CD4-positive, alpha-beta memory T cell (primary cell): ENCODE measurements around the gene IER3. TPM values are rescaled to one million over a fixed set of nuclear protein-coding genes. Genes with fewer than 3 reads are reported as not detected.

Experiments used
- CTCF ChIA-PET: fragments of 350-600 bp; sonication (Branson Sonifier 250); formaldehyde crosslinking; loops from one replicate; lab custom pipeline; 2021; ENCODE audit warnings: inconsistent platforms; ENCODE audit not compliant: partially characterized antibody; lab: Charles Lee
- POLR2A ChIA-PET: fragments of 350-600 bp; sonication (Branson Sonifier 250); formaldehyde crosslinking; loops from one replicate; lab custom pipeline; 2021; ENCODE audit not compliant: partially characterized antibody; lab: Charles Lee
- DNase-seq, 5 donors: peaks; one replicate each; pipeline versions ENCODE4 v3.0.0 to v3.0.0-alpha.2; 2020 to 2022; ENCODE audit warnings: mixed read lengths in 1 of 5
- H3K27ac ChIP-seq: one replicate; pipeline ENCODE4 v1.7.0; 2013; ENCODE audit warnings: low read depth, low read length
- H3K27me3 ChIP-seq: 2 replicates; pipeline ENCODE4 v1.7.0; 2013; ENCODE audit warnings: mild to moderate bottlenecking, low read length, moderate library complexity; ENCODE audit not compliant: insufficient read depth
- H3K36me3 ChIP-seq: 2 replicates; pipeline ENCODE4 v1.7.0; 2013; ENCODE audit warnings: mild to moderate bottlenecking, low read length, moderate library complexity; ENCODE audit not compliant: insufficient read depth
- H3K4me1 ChIP-seq: 2 replicates; pipeline ENCODE4 v1.7.0; 2013; ENCODE audit warnings: mild to moderate bottlenecking, low read length, moderate library complexity; ENCODE audit not compliant: insufficient read depth
- H3K4me3 ChIP-seq, 2 donors: one replicate each; pipeline ENCODE4 v1.7.0; 2013; ENCODE audit warnings: low read length in 2 of 2, mild to moderate bottlenecking in 1 of 2
- H3K9me3 ChIP-seq, 2 donors: one replicate each; pipeline ENCODE4 v1.7.0; 2013; ENCODE audit warnings: low read length in 2 of 2, control low read depth in 1 of 2; ENCODE audit not compliant: control insufficient read depth in 1 of 2
- H3K27ac Mint-ChIP-seq, 7 donors: one replicate each; pipeline ENCODE4 v1.8.0; 2020 to 2021; ENCODE audit warnings: mixed read lengths in 7 of 7, mild to moderate bottlenecking in 6 of 7, inconsistent platforms in 3 of 7, moderate library complexity in 3 of 7
- H3K27me3 Mint-ChIP-seq, 2 donors: one replicate each; pipeline ENCODE4 v1.8.0; 2020 to 2021; ENCODE audit warnings: mixed read lengths in 2 of 2
- H3K36me3 Mint-ChIP-seq, 2 donors: one replicate each; pipeline ENCODE4 v1.8.0; 2020 to 2021; ENCODE audit warnings: mixed read lengths in 2 of 2, inconsistent platforms in 1 of 2, mild to moderate bottlenecking in 1 of 2
- H3K4me1 Mint-ChIP-seq, 4 donors: one replicate each; pipeline ENCODE4 v1.8.0; 2020 to 2021; ENCODE audit warnings: mixed read lengths in 4 of 4, mild to moderate bottlenecking in 1 of 4
- H3K4me3 Mint-ChIP-seq, 8 donors: one replicate each; pipeline ENCODE4 v1.8.0; 2020 to 2021; ENCODE audit warnings: mixed read lengths in 8 of 8, mild to moderate bottlenecking in 7 of 8, moderate library complexity in 6 of 8, inconsistent platforms in 3 of 8
- H3K9me3 Mint-ChIP-seq, 8 donors: one replicate each; pipeline ENCODE4 v1.8.0; 2020 to 2021; ENCODE audit warnings: mixed read lengths in 8 of 8, mild to moderate bottlenecking in 5 of 8, inconsistent platforms in 3 of 8, moderate library complexity in 1 of 8
- intact Hi-C: fragments of 100-400 bp; cut with micrococcal nuclease; formaldehyde crosslinking; loops from one replicate; pipeline ENCODE4 v1.15.1; 2023
- polyA plus RNA-seq, 2 donors: library from polyadenylated mRNA; unstranded; fragments of 300-500 nt; fragmentation: Illumina TruSeq; gene quantifications; one replicate each; pipeline ENCODE4 v1.2.3, GENCODE V29; 2021
- total RNA-seq, 2 experiments: library from RNA; stranded (reverse); gene quantifications; one replicate each; pipeline ENCODE4 v1.2.3, GENCODE V29; 2021

IER3 gene, protein sequence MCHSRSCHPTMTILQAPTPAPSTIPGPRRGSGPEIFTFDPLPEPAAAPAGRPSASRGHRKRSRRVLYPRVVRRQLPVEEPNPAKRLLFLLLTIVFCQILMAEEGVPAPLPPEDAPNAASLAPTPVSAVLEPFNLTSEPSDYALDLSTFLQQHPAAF
- 10 to 100 TPM; 11.3 to 11.4 TPM for total RNA-seq
- under 1 TPM; 0.77 to 0.83 TPM for polyA plus RNA-seq

GRCh38 chr6:30744054-30744805 is at the start of gene IER3:
Gene IER3 (minus strand): TSS chr6:30744547. CDS start chr6:30744518, 29 bp downstream.
- Histone ChIP-seq H3K4me1 (peaks cover 37% of the 10 kb centered on the region), H3K4me3 (peak within 1 kb of the TSS; percentile 50 to 64), H3K27me3 (no peaks in the 10 kb centered on the region), H3K36me3 (peaks cover 9% of the 10 kb centered on the region), H3K9me3 (no peaks in the 10 kb centered on the region), H3K27ac (peak within 1 kb of the TSS; percentile 63)
- peaks cover 19 to 21% of the 10 kb centered on the region in 2 donors for H3K36me3 Mint-ChIP-seq
- H3K9me3 Mint-ChIP-seq: no peaks in the 10 kb centered on the region
- peak; percentile 59 to 80 (median 66) for DNase-seq
- ChIA-PET POLR2A (interaction anchor here (0.7 to 3.7 kb wide), 17 partner anchors 9 to 226 kb away, joined by 3 to 19 read pairs (median 4); partner anchors contain the start of genes GTF2H4 and MRPS18B), CTCF (interaction anchor here (0.7 to 2.1 kb wide), 16 partner anchors 8 to 343 kb away, joined by 3 to 6 read pairs (median 4); partner anchors contain the start of gene VARS2)
- H3K27ac Mint-ChIP-seq: peak within 1 kb of the TSS; percentile 84 to 98 (median 93)
- no peaks in the 10 kb centered on the region for H3K27me3 Mint-ChIP-seq
- H3K4me3 Mint-ChIP-seq: peak within 1 kb of the TSS; percentile 86 to 97 (median 90)
- H3K4me1 Mint-ChIP-seq: peaks cover 37 to 59% (median 47%) of the 10 kb centered on the region in 4 donors
- intact Hi-C loops: loop anchor here (1.0 to 5.0 kb wide), 4 partner anchors 68 to 343 kb away; no protein-coding TSS in a partner anchor

- ChIA-PET CTCF (interaction anchor here (0.8 to 2.2 kb wide), 8 partner anchors 16 to 277 kb away, joined by 3 to 8 read pairs (median 4); no protein-coding TSS in a partner anchor), POLR2A (interaction anchor here (0.6 to 4.9 kb wide), 24 partner anchors 9 to 283 kb away, joined by 3 to 36 read pairs (median 5); partner anchors contain the start of genes DDR1, FLOT1, IER3 and MDC1)
- Histone ChIP-seq H3K36me3 (no peaks in the 10 kb centered on the region), H3K4me1 (peaks cover 41% of the 10 kb centered on the region), H3K27ac (peak overlapping the region; percentile 40), H3K9me3 (no peaks in the 10 kb centered on the region), H3K4me3 (peak overlapping the region in 1 of 2 donors; percentile 11), H3K27me3 (no peaks in the 10 kb centered on the region)
- Mint-ChIP-seq H3K4me3 (peak overlapping the region; percentile 43 to 79 (median 74)), H3K27me3 (peaks cover 0 to 2% of the 10 kb centered on the region in 2 donors), H3K4me1 (peaks cover 37 to 70% (median 49%) of the 10 kb centered on the region in 4 donors), H3K27ac (peak overlapping the region; percentile 88 to 97 (median 95)), H3K36me3 (no peaks in the 10 kb centered on the region), H3K9me3 (no peaks in the 10 kb centered on the region)
- DNase-seq: peak in 4 of 5 donors; percentile 51 to 62 (median 55)
- intact Hi-C loops: loop anchor here (2.0 kb wide), 2 partner anchors 25 to 51 kb away; partner anchors contain the start of gene FLOT1
These were observed 49.3 kb upstream of the IER3 start for GRCh38 chr6:30793521-30794194.

DNA sequence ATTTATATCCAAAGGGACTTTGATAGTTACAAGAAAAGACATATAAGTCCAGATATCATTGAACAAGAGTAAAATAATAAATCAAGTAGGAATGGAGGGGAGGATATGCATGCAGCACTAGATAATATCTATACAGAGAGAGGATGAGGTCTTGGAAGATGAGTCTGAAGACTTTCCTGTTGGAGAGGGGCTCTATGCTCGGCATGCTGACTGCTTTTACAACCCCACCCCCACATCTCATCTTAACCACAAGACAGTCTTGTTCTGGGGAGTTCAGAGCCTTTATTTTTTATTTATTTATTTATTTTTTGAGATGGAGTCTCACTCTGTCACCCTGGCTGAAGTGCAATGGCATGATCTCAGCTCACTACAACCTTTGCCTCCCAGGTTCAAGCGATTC is 48.4 kb upstream of the IER3 start:
- no peak for DNase-seq
- Histone ChIP-seq H3K36me3 (no peaks in the 10 kb centered on the region), H3K9me3 (no peaks in the 10 kb centered on the region), H3K4me1 (peaks cover 49% of the 10 kb centered on the region), H3K27me3 (no peaks in the 10 kb centered on the region), H3K27ac (no peak overlapping the region), H3K4me3 (no peak overlapping the region)
- Mint-ChIP-seq H3K4me1 (peaks cover 45 to 77% (median 57%) of the 10 kb centered on the region in 4 donors), H3K4me3 (peak overlapping the region in 6 of 8 donors; percentile 16 to 54 (median 46)), H3K9me3 (no peaks in the 10 kb centered on the region), H3K27me3 (peaks cover 0 to 2% of the 10 kb centered on the region in 2 donors), H3K36me3 (no peaks in the 10 kb centered on the region), H3K27ac (peak overlapping the region; percentile 65 to 97 (median 88))
- CTCF ChIA-PET: interaction anchor here (1.8 to 2.2 kb wide), 2 partner anchors 25 to 37 kb away, joined by 3 to 8 read pairs; no protein-coding TSS in a partner anchor
- intact Hi-C loops: loop anchor here (2.0 kb wide), 2 partner anchors 24 to 50 kb away; partner anchors contain the start of gene FLOT1
- POLR2A ChIA-PET: interaction anchor here (0.9 to 4.9 kb wide), 6 partner anchors 18 to 55 kb away, joined by 3 to 36 read pairs (median 12); partner anchors contain the start of gene FLOT1

DNA sequence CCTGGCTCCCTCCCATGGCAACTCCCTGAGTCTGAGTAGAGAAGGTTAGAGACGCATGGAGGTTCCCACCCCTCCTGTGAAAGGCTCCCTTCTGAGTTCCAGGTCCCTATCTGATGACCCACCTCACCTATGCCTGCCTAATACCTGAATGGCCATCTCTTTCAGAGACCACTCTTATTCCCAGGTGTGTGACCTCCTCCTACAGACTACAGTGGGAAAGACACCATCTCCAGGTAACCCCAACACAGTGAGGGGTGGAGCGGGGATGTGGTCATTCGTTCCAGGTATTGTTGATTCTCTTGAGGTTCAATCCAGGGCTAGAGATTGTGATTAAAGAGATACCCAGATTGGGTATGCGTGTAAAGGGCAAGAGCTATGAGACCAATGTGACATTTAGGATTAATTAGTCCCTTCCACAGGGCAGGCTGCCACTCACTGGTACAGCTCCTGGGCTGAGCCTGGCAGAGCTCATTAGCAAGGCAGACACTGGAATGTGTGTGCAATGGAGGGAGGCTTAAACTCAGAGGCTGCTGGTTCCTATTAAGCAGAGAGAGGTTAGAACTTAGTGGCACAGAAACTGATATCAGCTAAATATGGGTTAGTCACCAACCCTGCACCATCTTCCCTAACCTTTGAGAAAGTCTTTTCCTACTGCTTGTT is 46.5 kb upstream of the IER3 start:
- Histone ChIP-seq H3K9me3 (no peaks in the 10 kb centered on the region), H3K4me1 (peaks cover 52% of the 10 kb centered on the region), H3K4me3 (no peak overlapping the region), H3K27ac (no peak overlapping the region), H3K27me3 (no peaks in the 10 kb centered on the region), H3K36me3 (no peaks in the 10 kb centered on the region)
- ChIA-PET CTCF (interaction anchor here (1.1 to 1.3 kb wide), 3 partner anchors 22 to 60 kb away, joined by 3 to 4 read pairs (median 4); no protein-coding TSS in a partner anchor), POLR2A (interaction anchor here (0.6 to 1.5 kb wide), 5 partner anchors 9 to 119 kb away, joined by 3 to 5 read pairs (median 3); partner anchors contain the start of genes DHX16 and IER3)
- Mint-ChIP-seq H3K4me3 (peak overlapping the region in 3 of 8 donors; percentile 9 to 53 (median 29)), H3K9me3 (no peaks in the 10 kb centered on the region), H3K36me3 (no peaks in the 10 kb centered on the region), H3K27ac (peak overlapping the region in 6 of 7 donors; percentile 8 to 86 (median 48)), H3K27me3 (peaks cover 0 to 2% of the 10 kb centered on the region in 2 donors), H3K4me1 (peaks cover 50 to 79% (median 64%) of the 10 kb centered on the region in 4 donors)
- intact Hi-C loops: no loop called here
- DNase-seq: no peak

DNA sequence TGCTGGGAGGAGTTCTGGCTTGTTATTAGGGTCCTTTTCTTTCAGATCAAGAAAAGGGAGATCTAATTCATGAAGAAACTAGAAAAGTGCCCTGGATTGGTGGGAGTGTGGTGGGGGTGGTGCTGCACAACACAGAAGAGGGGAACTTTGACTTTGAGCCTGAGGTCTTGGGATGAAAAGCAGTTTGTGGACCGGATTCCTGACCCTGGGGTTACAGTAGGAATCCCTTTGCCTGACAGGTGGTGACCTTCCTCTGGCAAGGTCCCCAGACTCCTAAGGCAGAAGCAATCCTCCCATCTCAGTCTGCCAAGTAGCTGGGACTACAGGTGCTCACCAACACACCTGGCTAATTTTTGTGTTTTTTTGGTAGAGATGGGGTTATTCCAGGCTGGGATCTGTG is 45.3 kb upstream of the IER3 start:
- Mint-ChIP-seq H3K9me3 (no peaks in the 10 kb centered on the region), H3K4me3 (peak overlapping the region in 1 of 8 donors; percentile 35), H3K36me3 (no peaks in the 10 kb centered on the region), H3K27me3 (peaks cover 0 to 2% of the 10 kb centered on the region in 2 donors), H3K4me1 (peaks cover 41 to 72% (median 57%) of the 10 kb centered on the region in 4 donors), H3K27ac (peak overlapping the region in 3 of 7 donors; percentile 21 to 62 (median 35))
- POLR2A ChIA-PET: interaction anchor here (0.6 to 1.5 kb wide), 6 partner anchors 8 to 117 kb away, joined by 3 to 5 read pairs (median 4); partner anchors contain the start of gene DHX16
- no peak overlapping the region for H3K4me3 ChIP-seq
- no peaks in the 10 kb centered on the region for H3K36me3 ChIP-seq
- DNase-seq: no peak
- H3K27me3 ChIP-seq: no peaks in the 10 kb centered on the region
- peaks cover 47% of the 10 kb centered on the region for H3K4me1 ChIP-seq
- no peaks in the 10 kb centered on the region for H3K9me3 ChIP-seq
- CTCF ChIA-PET: no interaction called here
- intact Hi-C loops: no loop called here
- H3K27ac ChIP-seq: no peak overlapping the region

GRCh38 chr6:30787954-30788353 is 43.6 kb upstream of the IER3 start:
- H3K27me3 ChIP-seq: no peaks in the 10 kb centered on the region
- no peaks in the 10 kb centered on the region for H3K9me3 ChIP-seq
- ChIA-PET CTCF (interaction anchor here (0.8 to 2.7 kb wide), 9 partner anchors 11 to 66 kb away, joined by 3 to 15 read pairs (median 5); no protein-coding TSS in a partner anchor), POLR2A (interaction anchor here (0.8 to 2.7 kb wide), 6 partner anchors 8 to 105 kb away, joined by 3 to 14 read pairs (median 4); partner anchors contain the start of gene IER3)
- no peaks in the 10 kb centered on the region for H3K36me3 ChIP-seq
- intact Hi-C loops: no loop called here
- H3K27ac Mint-ChIP-seq: peak overlapping the region in 3 of 7 donors; percentile 9 to 59 (median 26)
- no peak overlapping the region for H3K4me3 ChIP-seq
- H3K9me3 Mint-ChIP-seq: no peaks in the 10 kb centered on the region
- peak overlapping the region in 6 of 8 donors; percentile 5 to 68 (median 46) for H3K4me3 Mint-ChIP-seq
- H3K4me1 Mint-ChIP-seq: peaks cover 30 to 57% (median 46%) of the 10 kb centered on the region in 4 donors
- H3K27me3 Mint-ChIP-seq: peaks cover 0 to 2% of the 10 kb centered on the region in 2 donors
- peak in 1 of 5 donors; percentile 38 for DNase-seq
- H3K36me3 Mint-ChIP-seq: no peaks in the 10 kb centered on the region
- peaks cover 30% of the 10 kb centered on the region for H3K4me1 ChIP-seq
- no peak overlapping the region for H3K27ac ChIP-seq
